HepG2 (cell line): Measurements from ENCODE around the gene KCNK5. TPM values are rescaled to one million over a fixed set of nuclear protein-coding genes. Genes with fewer than 3 reads are reported as not detected.

Experiments used
- ATAC-seq: fragments of 200-7000 bp; cut with Tn5 transposase; 3 replicates; pipeline ENCODE4 v1.9.1; 2020; ENCODE audit warnings: mild to moderate bottlenecking, moderate library complexity
- BruUV-seq: library from RNA; stranded (reverse); fragments of 400-500 nt; replicated peaks from 2 replicates; lab custom pipeline; 2021; lab: Mats Ljungman, UMichigan
- CTCF ChIA-PET: fragments of 300-600 bp; formaldehyde crosslinking; extraction: SDS; loops from one replicate; lab custom pipeline; 2021; ENCODE audit warnings: low total read pairs, inconsistent platforms, low intra/inter-chr PET ratio; lab: Yijun Ruan, JAX
- POLR2A ChIA-PET: fragments of 350-600 bp; sonication (Branson Sonifier 250); formaldehyde crosslinking; loops from one replicate; lab custom pipeline; 2020; ENCODE audit warnings: antibody characterized with exemption, inconsistent platforms; lab: Yijun Ruan, JAX
- DNase-seq: peaks from one replicate; pipeline ENCODE4 v3.0.0-alpha.2; 2015; ENCODE audit warnings: low spot score
- FAIRE-seq: peaks from 3 replicates; lab custom pipeline; 2011; peaks lifted over from hg19 to GRCh38; lab: Jason Lieb, UNC
- H2AFZ ChIP-seq: one replicate; pipeline ENCODE4 v1.6.1; 2011; ENCODE audit warnings: low read length, inconsistent platforms
- H3K27ac ChIP-seq: fragments of 300-600 bp; 3 replicates; pipeline ENCODE4 v1.8.0; 2011; ENCODE audit warnings: mixed run types, mild to moderate bottlenecking, mixed read lengths, low read length, inconsistent platforms; ENCODE audit not compliant: insufficient read depth; ENCODE audit errors: extremely low read length
- H3K27me3 ChIP-seq, 2 experiments: fragments of 200-600 bp in 1 of 2; 2 replicates in 1 of 2; 3 replicates in 1 of 2; pipeline versions ENCODE4 v1.6.0 to v1.8.0; 2011; ENCODE audit warnings: low read length in 2 of 2, mild to moderate bottlenecking in 2 of 2, moderate library complexity in 2 of 2, inconsistent platforms in 1 of 2; ENCODE audit not compliant: insufficient read depth in 2 of 2, control insufficient read depth in 1 of 2
- H3K36me3 ChIP-seq, 2 experiments: fragments of 200-600 bp in 1 of 2; replicated peaks in 1 of 2; 2 replicates in 1 of 2; 3 replicates in 1 of 2; pipeline versions ENCODE4 v1.5.1 to v1.8.0; 2011; ENCODE audit warnings: low read length in 2 of 2, inconsistent platforms in 1 of 2; ENCODE audit not compliant: insufficient read depth in 2 of 2, control insufficient read depth in 1 of 2
- H3K4me1 ChIP-seq: 2 replicates; pipeline ENCODE4 v1.5.1; 2012; ENCODE audit warnings: low read length, inconsistent platforms; ENCODE audit not compliant: insufficient read depth
- H3K4me2 ChIP-seq: 2 replicates; pipeline ENCODE4 v1.6.0; 2011; ENCODE audit warnings: low read depth, low read length, inconsistent platforms
- H3K4me3 ChIP-seq, 3 experiments: fragments of 200-600 bp in 1 of 3; sonication (generic), shearing (Covaris generic) in 1 of 3; replicated peaks in 1 of 3; 2 replicates each; pipeline ENCODE4 v1.5.1; 2011 to 2016; ENCODE audit warnings: low read length in 3 of 3, inconsistent platforms in 2 of 3, low read depth in 2 of 3, mild to moderate bottlenecking in 2 of 3, control low read depth in 1 of 3, mixed read lengths in 1 of 3; ENCODE audit not compliant: insufficient read depth in 1 of 3
- H3K79me2 ChIP-seq: one replicate; pipeline ENCODE4 v1.6.1; 2011; ENCODE audit warnings: low read length, inconsistent platforms; ENCODE audit not compliant: insufficient read depth
- H3K9ac ChIP-seq: 2 replicates; pipeline ENCODE4 v1.6.0; 2011; ENCODE audit warnings: mild to moderate bottlenecking, low read depth, low read length, inconsistent platforms; ENCODE audit not compliant: insufficient read depth
- H3K9me3 ChIP-seq: 2 replicates; pipeline ENCODE4 v1.5.1; 2012; ENCODE audit warnings: mild to moderate bottlenecking, low read length
- H4K20me1 ChIP-seq: 2 replicates; pipeline ENCODE4 v1.6.0; 2011; ENCODE audit warnings: inconsistent platforms, mild to moderate bottlenecking, low read length, moderate library complexity; ENCODE audit not compliant: insufficient read depth
- MXD1 ChIP-seq: sonication (generic); formaldehyde crosslinking; IDR thresholded peaks from 2 replicates; pipeline ENCODE4 v1.4.0; 2020; ENCODE audit warnings: mild to moderate bottlenecking, missing genetic modification reagents
- NBN ChIP-seq: fragments of 450-650 bp; conservative IDR thresholded peaks from 2 replicates; pipeline ENCODE4 v1.6.1; 2017
- NFYB ChIP-seq: sonication (generic); formaldehyde crosslinking; IDR thresholded peaks from 2 replicates; pipeline ENCODE4 v1.4.0; 2020; ENCODE audit warnings: missing genetic modification reagents
- RFXANK ChIP-seq: IDR thresholded peaks from 2 replicates; pipeline ENCODE4 v1.6.1; 2016
- TRAFD1 ChIP-seq: sonication (generic); formaldehyde crosslinking; IDR thresholded peaks from 2 replicates; pipeline ENCODE4 v1.5.1; 2020; ENCODE audit warnings: missing genetic modification reagents, mild to moderate bottlenecking, borderline replicate concordance
- TRIM24 ChIP-seq: sonication (generic); formaldehyde crosslinking; IDR thresholded peaks from 2 replicates; pipeline ENCODE4 v1.8.0; 2022; ENCODE audit warnings: mild to moderate bottlenecking, missing genetic modification reagents
- ZBTB25 ChIP-seq: IDR thresholded peaks from 2 replicates; pipeline ENCODE4 v1.6.1; 2018; ENCODE audit warnings: missing genetic modification reagents
- ZNF652 ChIP-seq: IDR thresholded peaks from 2 replicates; pipeline ENCODE4 v1.6.1; 2016; ENCODE audit warnings: low read depth, borderline replicate concordance
- ZNF674 ChIP-seq: sonication (generic); formaldehyde crosslinking; IDR thresholded peaks from 2 replicates; pipeline ENCODE4 v1.5.0; 2020; ENCODE audit warnings: low read depth, mild to moderate bottlenecking, missing genetic modification reagents
- WGBS: methylation state at CpG from one replicate; pipeline ENCODE4 v1.1.6; 2017; ENCODE audit warnings: low lambda C conversion rate; 5-methylcytosine and 5-hydroxymethylcytosine counted together
- in situ Hi-C: cut with HindIII; loops from 2 replicates; pipeline ENCODE4 v1.10.0; 2017; ENCODE audit warnings: low pct_unique_long_range_greater_than_20kb; ENCODE audit not compliant: extremely low pct_ligation_motif_present
- intact Hi-C: fragments of 100-400 bp; cut with micrococcal nuclease; formaldehyde crosslinking; loops from one replicate; pipeline ENCODE4 v1.10.0; 2022; ENCODE audit not compliant: unreplicated experiment
- polyA plus RNA-seq, 8 experiments: library from polyadenylated mRNA; depleted of rRNA in 3 of 8; stranded (reverse) in 7 of 8; unstranded in 1 of 8; fragments of >200 nt; fragmentation: Illumina TruSeq in 4 of 8; extraction: Trizol in 4 of 8; gene quantifications; 2 replicates each; pipeline versions ENCODE4 v1.2.1 to v1.2.3, GENCODE V29; 2011 to 2016; ENCODE audit warnings: low read depth in 4 of 8, missing spikeins in 1 of 8, mixed read lengths in 1 of 8; ENCODE audit not compliant: insufficient read depth in 1 of 8
- total RNA-seq, 5 experiments: library from RNA; depleted of rRNA; stranded (reverse); fragments of >200 nt; fragmentation: Illumina TruSeq; extraction: Trizol; gene quantifications; 2 replicates each; pipeline ENCODE4 v1.2.3, GENCODE V29; 2016; ENCODE audit warnings: low read depth in 1 of 5
- TF ChIP-seq, protein P1 (sequence below): sonication (generic); formaldehyde crosslinking; conservative IDR thresholded peaks from 2 replicates; pipeline ENCODE4 v1.4.0; 2020; ENCODE audit warnings: missing genetic modification reagents
- TF ChIP-seq, protein P2 (sequence below): IDR thresholded peaks from 2 replicates; pipeline ENCODE4 v1.6.1; 2016; ENCODE audit warnings: low read depth, borderline replicate concordance

KCNK5 gene
- total and polyA plus RNA-seq, 2 of the 13 experiments (the other 11 are each of a cell fraction or from before 2014, with no cell fraction given) = 0.04 TPM; not detected in 1

DNA sequence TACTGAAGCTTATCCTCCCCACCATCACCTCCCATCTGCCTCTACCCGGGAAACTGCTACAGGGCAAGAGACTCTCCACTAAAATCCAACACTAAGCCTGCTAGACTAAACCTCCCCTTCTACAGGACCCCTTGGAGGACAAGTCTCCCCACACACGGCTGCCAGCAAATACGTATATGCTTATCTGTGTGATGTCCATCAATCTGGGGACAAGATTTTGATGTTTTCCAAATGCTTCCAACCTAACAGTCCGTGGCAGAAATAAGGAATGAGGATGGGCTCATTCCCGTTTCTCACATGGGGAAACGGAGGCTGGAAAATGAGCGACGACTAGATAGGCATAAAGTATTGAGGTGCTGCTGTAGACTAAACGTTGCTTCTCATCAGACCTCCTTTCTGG is 1.8 kb downstream of the KCNK5 start:
- TF ChIP-seq, protein P1, sequence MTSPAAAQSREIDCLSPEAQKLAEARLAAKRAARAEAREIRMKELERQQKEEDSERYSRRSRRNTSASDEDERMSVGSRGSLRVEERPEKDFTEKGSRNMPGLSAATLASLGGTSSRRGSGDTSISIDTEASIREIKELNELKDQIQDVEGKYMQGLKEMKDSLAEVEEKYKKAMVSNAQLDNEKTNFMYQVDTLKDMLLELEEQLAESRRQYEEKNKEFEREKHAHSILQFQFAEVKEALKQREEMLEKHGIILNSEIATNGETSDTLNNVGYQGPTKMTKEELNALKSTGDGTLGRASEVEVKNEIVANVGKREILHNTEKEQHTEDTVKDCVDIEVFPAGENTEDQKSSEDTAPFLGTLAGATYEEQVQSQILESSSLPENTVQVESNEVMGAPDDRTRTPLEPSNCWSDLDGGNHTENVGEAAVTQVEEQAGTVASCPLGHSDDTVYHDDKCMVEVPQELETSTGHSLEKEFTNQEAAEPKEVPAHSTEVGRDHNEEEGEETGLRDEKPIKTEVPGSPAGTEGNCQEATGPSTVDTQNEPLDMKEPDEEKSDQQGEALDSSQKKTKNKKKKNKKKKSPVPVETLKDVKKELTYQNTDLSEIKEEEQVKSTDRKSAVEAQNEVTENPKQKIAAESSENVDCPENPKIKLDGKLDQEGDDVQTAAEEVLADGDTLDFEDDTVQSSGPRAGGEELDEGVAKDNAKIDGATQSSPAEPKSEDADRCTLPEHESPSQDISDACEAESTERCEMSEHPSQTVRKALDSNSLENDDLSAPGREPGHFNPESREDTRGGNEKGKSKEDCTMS (CRISPR knock-in tag) = no peak
- TF ChIP-seq, protein P2, sequence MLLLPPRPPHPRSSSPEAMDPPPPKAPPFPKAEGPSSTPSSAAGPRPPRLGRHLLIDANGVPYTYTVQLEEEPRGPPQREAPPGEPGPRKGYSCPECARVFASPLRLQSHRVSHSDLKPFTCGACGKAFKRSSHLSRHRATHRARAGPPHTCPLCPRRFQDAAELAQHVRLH (CRISPR knock-in tag) = no peak
- no peak for TF ChIP-seq NBN
- intact Hi-C loops (no loop called here), in situ Hi-C loops (no loop called here)
- Histone ChIP-seq H3K4me1 (peaks cover 9% of the 10 kb centered on the region), H3K27me3 (peaks cover 0 to 23% of the 10 kb centered on the region in 2 experiments; a peak in 4 of 5 replicates), H3K9ac (no peak overlapping the region), H3K4me2 (no peak overlapping the region), H3K27ac (no peak overlapping the region), H2AFZ (no peak overlapping the region), H3K4me3 (no peak overlapping the region), H3K9me3 (no peaks in the 10 kb centered on the region), H3K79me2 (no peaks in the 10 kb centered on the region), H3K36me3 (no peaks in the 10 kb centered on the region), H4K20me1 (no peaks in the 10 kb centered on the region)
- no TSS peak for BruUV-seq
- ChIA-PET CTCF (no interaction called here), POLR2A (no interaction called here)
- 52% methylated on average over 9 of the region's 9 CpGs for WGBS
- ATAC-seq (no peak), FAIRE-seq (no peak), DNase-seq (no peak)

DNA sequence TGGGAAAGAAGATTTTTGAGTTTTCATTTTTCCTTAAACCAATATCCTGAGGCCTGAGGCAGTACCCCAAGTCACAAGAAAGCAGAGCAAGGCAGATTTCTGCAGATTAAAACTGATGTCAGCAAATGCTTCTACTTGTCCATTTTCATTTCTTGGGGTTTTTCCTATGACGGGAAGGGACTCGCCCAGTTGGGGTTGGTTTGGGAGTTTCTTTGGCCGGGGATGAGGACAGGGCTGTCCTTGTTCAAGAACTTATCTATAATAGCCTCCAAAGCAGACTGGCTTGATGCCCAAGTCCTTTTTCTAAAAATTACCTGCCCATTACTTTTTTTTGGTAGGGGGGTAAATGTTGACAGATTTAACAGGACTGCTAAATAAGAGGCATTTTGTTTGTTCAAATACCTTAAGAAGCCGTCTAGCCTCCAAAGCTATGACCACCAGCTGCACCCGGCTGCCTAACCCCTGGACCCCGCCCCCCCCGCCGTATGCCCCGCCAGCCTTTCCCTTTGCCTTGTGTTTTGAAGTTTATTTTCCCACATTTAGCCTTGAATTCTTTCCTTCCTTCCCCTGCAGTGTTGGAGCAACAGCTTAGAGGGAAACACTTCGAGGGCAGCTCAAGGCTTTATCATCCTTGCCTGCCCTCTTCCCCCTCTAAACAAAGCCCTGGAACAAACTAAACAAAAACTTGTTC is 2.5 kb downstream of the KCNK5 start:
- Histone ChIP-seq H3K36me3 (no peaks in the 10 kb centered on the region), H3K4me2 (no peak overlapping the region), H2AFZ (no peak overlapping the region), H3K79me2 (no peaks in the 10 kb centered on the region), H3K4me1 (peaks cover 9% of the 10 kb centered on the region), H3K9ac (no peak overlapping the region), H3K27ac (no peak overlapping the region), H3K27me3 (peaks cover 0 to 23% of the 10 kb centered on the region in 2 experiments; a peak in 4 of 5 replicates), H3K9me3 (no peaks in the 10 kb centered on the region), H3K4me3 (no peak overlapping the region), H4K20me1 (no peaks in the 10 kb centered on the region)
- WGBS = 49% methylated on average over 10 of the region's 10 CpGs
- FAIRE-seq (no peak), ATAC-seq (no peak), DNase-seq (no peak)
- in situ Hi-C loops (no loop called here), intact Hi-C loops (no loop called here)
- no TSS peak for BruUV-seq
- ChIA-PET CTCF (no interaction called here), POLR2A (no interaction called here)
- TF ChIP-seq RFXANK (no peak), NFYB (CRISPR knock-in tag) (no peak), ZBTB25 (no peak), ZNF652 (CRISPR knock-in tag) (no peak), ZNF674 (CRISPR knock-in tag) (no peak), TRIM24 (no peak), TRAFD1 (CRISPR knock-in tag) (no peak), MXD1 (CRISPR knock-in tag) (no peak)
